ENCODE data around the gene HDAC2. TPM values are rescaled to one million over a fixed set of nuclear protein-coding genes. Genes with fewer than 3 reads are reported as not detected.

HDAC2 gene
- polyA plus RNA-seq, 3 donors: 29.6 to 67.7 (median 54.6) TPM

GRCh38 chr6:114009192-114009591 is 38.2 kb upstream of the HDAC2 start:
- TF ChIP-seq CTCF (IDR thresholded peaks at IDR 0.05): no peak
- no peak overlapping the region for H3K4me2 ChIP-seq (replicated peaks; ENCODE audit: extremely low read depth, low read length, poor library complexity, severe bottlenecking)
- H3K9me3 Mint-ChIP-seq: peaks cover 0 to 3% (median 0%) of the 10 kb centered on the region in 7 donors
- H3K4me1 Mint-ChIP-seq: no peaks in the 10 kb centered on the region
- WGBS (ENCODE audit: insufficient coverage): no CpG with 5 or more reads among the region's 2 CpGs
- no peak overlapping the region for H3K9ac ChIP-seq (ENCODE audit: insufficient read depth, low read length, poor library complexity, severe bottlenecking)
- no peak overlapping the region for H3K4me3 Mint-ChIP-seq
- no peak for DNase-seq
- H2AFZ ChIP-seq (ENCODE audit: insufficient read depth, low read depth, low read length, poor library complexity, severe bottlenecking): no peak overlapping the region
- no peak overlapping the region for H3K27ac ChIP-seq (ENCODE audit: low read depth in 1 of 2, low read length in 2 of 2)
- H3K36me3 ChIP-seq (replicated peaks in 1 of 2; ENCODE audit: control insufficient read depth in 1 of 2, insufficient read depth in 2 of 2, low read length in 2 of 2): no peaks in the 10 kb centered on the region
- H4K20me1 ChIP-seq (ENCODE audit: insufficient read depth, low read length): no peaks in the 10 kb centered on the region
- no peaks in the 10 kb centered on the region for H3K27me3 ChIP-seq (ENCODE audit: control insufficient read depth in 2 of 2, insufficient read depth in 2 of 2, low read length in 2 of 2)
- no peak overlapping the region for H3K27ac Mint-ChIP-seq
- intact Hi-C loops (cut with micrococcal nuclease): no loop called here
- H3K79me2 ChIP-seq (ENCODE audit: insufficient read depth, low read length): no peaks in the 10 kb centered on the region
- H3K27me3 Mint-ChIP-seq (ENCODE audit: low read depth in 3 of 3): no peaks in the 10 kb centered on the region
- no peaks in the 10 kb centered on the region for H3K9me3 ChIP-seq (replicated peaks in 1 of 2; ENCODE audit: control insufficient read depth in 1 of 2, insufficient read depth in 1 of 2, low read length in 2 of 2)
- H3K4me1 ChIP-seq (ENCODE audit: control insufficient read depth in 1 of 2, insufficient read depth in 2 of 2, low read length in 2 of 2): no peaks in the 10 kb centered on the region
- H3K4me3 ChIP-seq (replicated peaks in 1 of 3; ENCODE audit: low read depth in 2 of 3, low read length in 3 of 3): no peak overlapping the region
- H3K36me3 Mint-ChIP-seq: no peaks in the 10 kb centered on the region

- Mint-ChIP-seq H3K9me3 (peaks cover 0 to 3% (median 0%) of the 10 kb centered on the region in 7 donors), H3K27me3 (ENCODE audit: low read depth in 3 of 3) (no peaks in the 10 kb centered on the region), H3K27ac (no peak overlapping the region), H3K4me3 (no peak overlapping the region), H3K36me3 (no peaks in the 10 kb centered on the region), H3K4me1 (no peaks in the 10 kb centered on the region)
- Histone ChIP-seq H3K4me1 (ENCODE audit: control insufficient read depth in 1 of 2, insufficient read depth in 2 of 2, low read length in 2 of 2) (no peaks in the 10 kb centered on the region), H3K36me3 (replicated peaks in 1 of 2; ENCODE audit: control insufficient read depth in 1 of 2, insufficient read depth in 2 of 2, low read length in 2 of 2) (no peaks in the 10 kb centered on the region), H3K4me2 (replicated peaks; ENCODE audit: extremely low read depth, low read length, poor library complexity, severe bottlenecking) (no peak overlapping the region), H3K27me3 (ENCODE audit: control insufficient read depth in 2 of 2, insufficient read depth in 2 of 2, low read length in 2 of 2) (no peaks in the 10 kb centered on the region), H2AFZ (ENCODE audit: insufficient read depth, low read depth, low read length, poor library complexity, severe bottlenecking) (no peak overlapping the region), H3K9ac (ENCODE audit: insufficient read depth, low read length, poor library complexity, severe bottlenecking) (no peak overlapping the region), H3K9me3 (replicated peaks in 1 of 2; ENCODE audit: control insufficient read depth in 1 of 2, insufficient read depth in 1 of 2, low read length in 2 of 2) (no peaks in the 10 kb centered on the region), H3K79me2 (ENCODE audit: insufficient read depth, low read length) (no peaks in the 10 kb centered on the region), H3K27ac (ENCODE audit: low read depth in 1 of 2, low read length in 2 of 2) (no peak overlapping the region), H4K20me1 (ENCODE audit: insufficient read depth, low read length) (no peaks in the 10 kb centered on the region), H3K4me3 (replicated peaks in 1 of 3; ENCODE audit: low read depth in 2 of 3, low read length in 3 of 3) (no peak overlapping the region)
- DNase-seq: no peak
- TF ChIP-seq CTCF (IDR thresholded peaks at IDR 0.05): no peak
- 63% methylated on average over 1 of the region's 4 CpGs for WGBS (ENCODE audit: insufficient coverage)
- intact Hi-C loops (cut with micrococcal nuclease): no loop called here
Measured at GRCh38 chr6:114008331-114008730, 37.4 kb upstream of the HDAC2 start.
